ENCODE results near the gene MCF2L2. TPM values are rescaled to one million over a fixed set of nuclear protein-coding genes. Genes with fewer than 3 reads are reported as not detected.

Gene MCF2L2
- polyA plus RNA-seq, 1 experiment = 0.11 TPM

DNA sequence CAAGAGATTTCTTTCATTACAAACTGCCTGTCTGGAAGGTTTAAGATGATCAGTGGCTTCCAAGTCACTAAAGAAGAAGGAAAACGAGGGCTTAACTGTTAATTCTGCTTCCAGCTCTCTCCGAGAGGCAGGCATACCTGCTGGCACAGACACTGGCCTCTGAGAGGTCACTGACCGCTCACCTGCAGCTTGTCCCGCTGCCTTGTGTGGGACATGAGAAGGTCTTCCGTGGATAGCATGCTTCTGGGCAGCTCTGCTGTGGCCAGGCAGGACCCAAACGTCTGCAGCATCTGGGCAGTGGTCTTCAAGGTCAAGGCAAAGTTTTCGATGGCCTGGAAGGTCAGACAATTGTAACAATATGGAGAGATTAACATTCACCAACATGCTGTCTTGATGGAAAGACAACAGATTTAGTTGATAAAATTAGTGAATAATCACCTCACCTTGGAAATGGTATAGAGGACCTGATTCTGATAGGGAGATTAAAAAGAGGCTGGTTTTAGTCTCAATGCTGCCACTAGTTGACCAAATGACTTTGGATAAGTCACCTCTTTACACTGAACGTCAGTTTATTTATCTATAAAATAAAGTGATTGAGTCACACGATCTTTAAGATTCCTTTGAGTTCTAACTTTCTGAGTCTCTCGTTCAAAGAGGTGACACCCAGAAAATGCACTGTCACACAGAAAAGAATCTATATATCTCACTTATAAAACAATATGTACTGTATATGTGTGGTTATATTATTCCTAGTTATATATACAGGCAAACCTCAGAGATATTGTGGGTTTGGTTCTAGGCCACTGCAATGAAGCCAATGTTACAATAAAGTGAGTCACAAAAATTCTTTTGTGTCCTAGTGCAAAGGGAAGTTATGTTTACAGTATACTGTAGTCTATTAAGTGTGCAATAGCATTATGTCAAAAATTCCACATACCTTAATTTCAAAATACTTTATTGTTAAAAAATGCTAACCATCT is 110.2 kb downstream of the MCF2L2 start:
- TF ChIP-seq CTCF (IDR thresholded peaks at IDR 0.05; ENCODE audit: insufficient read depth, low read depth, low read length) = no peak
- Histone ChIP-seq H3K4me3 (ENCODE audit: low read depth, low read length) (no peak overlapping the region), H3K36me3 (ENCODE audit: control insufficient read depth, insufficient read depth, low read length) (no peaks in the 10 kb centered on the region), H3K27me3 (ENCODE audit: control insufficient read depth, insufficient read depth, low read length) (no peaks in the 10 kb centered on the region)
- no peak for DNase-seq (ENCODE audit: low read depth)
- ChIA-PET POLR2A (no interaction called here), CTCF (no interaction called here)

- CTCF ChIA-PET = no interaction called here
- no peak overlapping the region for H3K4me3 ChIP-seq (ENCODE audit: low read depth, low read length)
- POLR2A ChIA-PET = no interaction called here
Observed at GRCh38 chr3:183317271-183317670, 111.1 kb downstream of the MCF2L2 start.

DNA sequence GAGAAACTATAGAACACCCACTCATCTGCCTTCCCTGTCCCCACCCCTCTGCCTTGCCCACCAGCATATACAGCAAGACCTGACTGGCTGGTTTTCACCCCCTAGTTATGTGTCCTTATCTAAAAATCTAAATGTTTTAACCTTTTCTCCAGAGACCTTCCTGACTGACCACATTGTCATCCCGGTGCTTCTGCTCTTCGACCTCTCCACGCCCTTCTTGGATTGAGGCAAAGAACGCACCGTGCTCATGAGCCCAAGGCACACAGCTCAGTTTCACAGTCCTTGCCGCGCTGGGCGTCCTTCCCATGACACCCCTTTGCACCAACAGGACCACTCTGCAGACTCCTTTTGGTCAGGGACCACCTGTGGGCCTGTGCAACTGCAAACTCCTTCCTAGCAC is 112.7 kb downstream of the MCF2L2 start:
- Histone ChIP-seq H3K36me3 (ENCODE audit: control insufficient read depth, insufficient read depth, low read length) (no peaks in the 10 kb centered on the region), H3K27me3 (ENCODE audit: control insufficient read depth, insufficient read depth, low read length) (no peaks in the 10 kb centered on the region), H3K4me3 (ENCODE audit: low read depth, low read length) (no peak overlapping the region)
- DNase-seq (ENCODE audit: low read depth) = no peak
- ChIA-PET POLR2A (no interaction called here), CTCF (no interaction called here)
- no peak for TF ChIP-seq CTCF (IDR thresholded peaks at IDR 0.05; ENCODE audit: insufficient read depth, low read depth, low read length)

More at GRCh38 chr3:183317271-183317670, 111.1 kb downstream of the MCF2L2 start:
- DNase-seq (ENCODE audit: low read depth) = no peak
- Histone ChIP-seq H3K36me3 (ENCODE audit: control insufficient read depth, insufficient read depth, low read length) (no peaks in the 10 kb centered on the region), H3K27me3 (ENCODE audit: control insufficient read depth, insufficient read depth, low read length) (no peaks in the 10 kb centered on the region)
- TF ChIP-seq CTCF (IDR thresholded peaks at IDR 0.05; ENCODE audit: insufficient read depth, low read depth, low read length) = no peak

GRCh38 chr3:183313764-183314163 is 114.7 kb downstream of the MCF2L2 start:
- CTCF ChIA-PET = interaction anchor here (1.0 kb wide), 1 partner anchor 12 kb away, joined by 3 read pairs; no protein-coding TSS in a partner anchor
- POLR2A ChIA-PET = no interaction called here
- Histone ChIP-seq H3K27me3 (ENCODE audit: control insufficient read depth, insufficient read depth, low read length) (no peaks in the 10 kb centered on the region), H3K36me3 (ENCODE audit: control insufficient read depth, insufficient read depth, low read length) (no peaks in the 10 kb centered on the region), H3K4me3 (ENCODE audit: low read depth, low read length) (no peak overlapping the region)
- no peak for TF ChIP-seq CTCF (IDR thresholded peaks at IDR 0.05; ENCODE audit: insufficient read depth, low read depth, low read length)
- DNase-seq (ENCODE audit: low read depth) = no peak

GRCh38 chr3:183313351-183313750 is 115.1 kb downstream of the MCF2L2 start:
- ChIA-PET POLR2A (no interaction called here), CTCF (interaction anchor here (1.0 kb wide), 1 partner anchor 12 kb away, joined by 3 read pairs; no protein-coding TSS in a partner anchor)
- Histone ChIP-seq H3K4me3 (ENCODE audit: low read depth, low read length) (no peak overlapping the region), H3K27me3 (ENCODE audit: control insufficient read depth, insufficient read depth, low read length) (no peaks in the 10 kb centered on the region), H3K36me3 (ENCODE audit: control insufficient read depth, insufficient read depth, low read length) (no peaks in the 10 kb centered on the region)
- no peak for TF ChIP-seq CTCF (IDR thresholded peaks at IDR 0.05; ENCODE audit: insufficient read depth, low read depth, low read length)
- no peak for DNase-seq (ENCODE audit: low read depth)

Measured in BJ (cell line).